ENCODE results near the gene NUAK1. TPM values are rescaled to one million over a fixed set of nuclear protein-coding genes. Genes with fewer than 3 reads are reported as not detected.

NUAK1 gene
- total RNA-seq (2021) = 9.5 and 10.1 TPM in 2 replicates
- long read RNA-seq, partial matches to known transcripts = 0 of 6 reads
- long read RNA-seq, other reads (novel, unspliced or antisense) = 6 of 6 reads

- Histone ChIP-seq H3K4me1 (ENCODE audit: insufficient read depth, low read length) (peaks cover 16% of the 10 kb centered on the region; the same call in 1 of the 2 replicates), H2AFZ (ENCODE audit: low read length) (no peak within 1 kb of the TSS), H3K56ac (ENCODE audit: insufficient read length, low read depth, low read length) (no peak within 1 kb of the TSS), H3K9me3 (ENCODE audit: control insufficient read depth, low read depth, low read length) (no peaks in the 10 kb centered on the region), H3K9ac (ENCODE audit: extremely low read depth, insufficient read length, low read length) (peak within 1 kb of the TSS; percentile 74), H3K79me1 (ENCODE audit: insufficient read depth, low read depth, low read length, poor library complexity, severe bottlenecking) (no peaks in the 10 kb centered on the region), H3K23ac (ENCODE audit: insufficient read length, low read depth, low read length) (no peak within 1 kb of the TSS), H4K8ac (replicated peaks; ENCODE audit: insufficient read length, low read depth, low read length) (no peak within 1 kb of the TSS), H3K27me3 (ENCODE audit: insufficient read depth, low read length) (no peaks in the 10 kb centered on the region), H4K5ac (ENCODE audit: insufficient read length, low read depth, low read length) (no peak within 1 kb of the TSS), H2BK5ac (ENCODE audit: insufficient read length, low read length) (no peak within 1 kb of the TSS), H3K4me2 (ENCODE audit: insufficient read depth, insufficient read length, low read length) (peak within 1 kb of the TSS; percentile 86), H4K91ac (ENCODE audit: insufficient read length, low read depth, low read length) (peak within 1 kb of the TSS; percentile 91), H3K14ac (ENCODE audit: insufficient read depth, low read length) (peak within 1 kb of the TSS; percentile 93), H3K27ac (ENCODE audit: insufficient read length, low read depth, low read length) (no peak within 1 kb of the TSS), H3K79me2 (ENCODE audit: insufficient read depth, low read length) (peaks cover 11% of the 10 kb centered on the region; the same call in 1 of the 2 replicates), H3K23me2 (ENCODE audit: insufficient read length, low read depth, low read length, poor library complexity, severe bottlenecking) (peaks cover 22% of the 10 kb centered on the region), H2BK15ac (ENCODE audit: low read depth, low read length) (no peak within 1 kb of the TSS), H4K20me1 (ENCODE audit: control insufficient read depth, insufficient read depth, insufficient read length) (peaks cover 3% of the 10 kb centered on the region), H2BK20ac (ENCODE audit: low read depth, low read length, poor library complexity, severe bottlenecking) (no peak within 1 kb of the TSS), H2AK5ac (ENCODE audit: insufficient read length, low read length) (no peak within 1 kb of the TSS), H3K18ac (ENCODE audit: insufficient read length, low read depth, low read length) (peak within 1 kb of the TSS; percentile 82), H2BK12ac (ENCODE audit: insufficient read length, low read depth, low read length) (no peak within 1 kb of the TSS), H3T11ph (ENCODE audit: low read length) (no peak within 1 kb of the TSS), H2BK120ac (ENCODE audit: low read depth, low read length, poor library complexity, severe bottlenecking) (no peak within 1 kb of the TSS), H3K4ac (ENCODE audit: low read depth, low read length) (peak within 1 kb of the TSS; percentile 87)
- peaks cover 0 to 3% (median 0%) of the 10 kb centered on the region in 3 experiments; a peak in 1 of 7 replicates for H3K36me3 Mint-ChIP-seq (ENCODE audit: insufficient read depth in 1 of 3, low read depth in 3 of 3)
- peak; percentile 79 for DNase-seq
- peaks cover 13% of the 10 kb centered on the region for H3K27me3 Mint-ChIP-seq (ENCODE audit: low read depth)
- TF ChIP-seq CTCF (conservative IDR thresholded peaks at IDR 0.05) = no peak
- peaks cover 64 to 71% of the 10 kb centered on the region in 2 experiments for H3K4me1 Mint-ChIP-seq
- no CpG with 5 or more reads among the region's 106 CpGs for WGBS (ENCODE audit: extremely low coverage, insufficient read length, low lambda C conversion rate)
- H3K4me3 Mint-ChIP-seq = peak within 1 kb of the TSS; percentile 79 to 86
- no peaks in the 10 kb centered on the region for H3K9me3 Mint-ChIP-seq
- H3K27ac Mint-ChIP-seq = peak within 1 kb of the TSS in 1 of 3 experiments; percentile 82; a peak in 3 of 7 replicates
Measured at GRCh38 chr12:106138633-106139421, at the start of gene NUAK1. Gene NUAK1, minus strand, starts transcription at chr12:106138954. Its CDS starts 301 bp downstream, at chr12:106138653.

All from H9 (cell line).